AG10803 (cell line): ENCODE data around the gene PCK1.

ENCODE experiments used
- DNase-seq: peaks from one replicate; pipeline ENCODE4 v3.0.0; 2010; ENCODE audit warnings: low read depth
- H3K4me3 ChIP-seq: 2 replicates; pipeline ENCODE4 v1.5.1; 2011; ENCODE audit warnings: mild to moderate bottlenecking, low read length, control low read depth
- TF ChIP-seq, protein P1 (sequence below): conservative IDR thresholded peaks from 2 replicates; pipeline ENCODE4 v1.5.1; 2011; ENCODE audit warnings: mild to moderate bottlenecking, low read length, control low read depth, inconsistent platforms

The PCK1 gene

DNA sequence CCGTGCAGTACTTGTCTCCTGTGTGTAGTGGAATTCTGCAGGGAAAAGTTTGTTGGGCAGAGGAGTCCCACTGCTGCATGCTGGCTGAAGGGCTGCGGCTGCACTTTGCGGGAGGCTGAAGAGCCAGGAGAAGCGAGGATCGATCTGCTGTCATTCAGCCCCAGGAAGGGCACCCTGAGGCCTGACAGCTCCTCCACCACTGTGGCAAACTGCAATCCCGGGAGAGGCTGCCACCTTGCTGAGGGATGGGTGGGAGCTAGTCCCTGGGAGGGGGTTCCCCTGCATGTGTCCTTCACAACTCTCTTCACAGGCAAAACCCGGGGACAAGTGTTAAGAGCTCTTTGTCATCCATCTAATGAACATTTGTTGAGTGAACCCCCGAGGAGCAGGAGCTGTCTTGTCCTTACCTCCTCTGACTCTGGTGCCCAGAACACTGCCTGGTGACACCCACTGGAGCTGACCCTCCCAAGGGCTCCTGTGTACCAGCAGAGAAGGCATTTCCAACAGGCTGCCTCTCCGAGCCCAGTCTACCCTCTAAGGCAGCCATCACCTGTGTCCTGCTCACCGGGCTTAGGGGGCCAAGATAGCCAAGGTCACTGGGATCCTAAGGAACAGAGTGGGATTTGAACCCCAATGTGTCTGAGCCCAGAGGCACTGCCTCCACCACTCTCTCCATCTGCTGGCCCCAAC, 17.7 kb downstream of the PCK1 start:
- TF ChIP-seq, protein P1, sequence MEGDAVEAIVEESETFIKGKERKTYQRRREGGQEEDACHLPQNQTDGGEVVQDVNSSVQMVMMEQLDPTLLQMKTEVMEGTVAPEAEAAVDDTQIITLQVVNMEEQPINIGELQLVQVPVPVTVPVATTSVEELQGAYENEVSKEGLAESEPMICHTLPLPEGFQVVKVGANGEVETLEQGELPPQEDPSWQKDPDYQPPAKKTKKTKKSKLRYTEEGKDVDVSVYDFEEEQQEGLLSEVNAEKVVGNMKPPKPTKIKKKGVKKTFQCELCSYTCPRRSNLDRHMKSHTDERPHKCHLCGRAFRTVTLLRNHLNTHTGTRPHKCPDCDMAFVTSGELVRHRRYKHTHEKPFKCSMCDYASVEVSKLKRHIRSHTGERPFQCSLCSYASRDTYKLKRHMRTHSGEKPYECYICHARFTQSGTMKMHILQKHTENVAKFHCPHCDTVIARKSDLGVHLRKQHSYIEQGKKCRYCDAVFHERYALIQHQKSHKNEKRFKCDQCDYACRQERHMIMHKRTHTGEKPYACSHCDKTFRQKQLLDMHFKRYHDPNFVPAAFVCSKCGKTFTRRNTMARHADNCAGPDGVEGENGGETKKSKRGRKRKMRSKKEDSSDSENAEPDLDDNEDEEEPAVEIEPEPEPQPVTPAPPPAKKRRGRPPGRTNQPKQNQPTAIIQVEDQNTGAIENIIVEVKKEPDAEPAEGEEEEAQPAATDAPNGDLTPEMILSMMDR, result no peak

DNA sequence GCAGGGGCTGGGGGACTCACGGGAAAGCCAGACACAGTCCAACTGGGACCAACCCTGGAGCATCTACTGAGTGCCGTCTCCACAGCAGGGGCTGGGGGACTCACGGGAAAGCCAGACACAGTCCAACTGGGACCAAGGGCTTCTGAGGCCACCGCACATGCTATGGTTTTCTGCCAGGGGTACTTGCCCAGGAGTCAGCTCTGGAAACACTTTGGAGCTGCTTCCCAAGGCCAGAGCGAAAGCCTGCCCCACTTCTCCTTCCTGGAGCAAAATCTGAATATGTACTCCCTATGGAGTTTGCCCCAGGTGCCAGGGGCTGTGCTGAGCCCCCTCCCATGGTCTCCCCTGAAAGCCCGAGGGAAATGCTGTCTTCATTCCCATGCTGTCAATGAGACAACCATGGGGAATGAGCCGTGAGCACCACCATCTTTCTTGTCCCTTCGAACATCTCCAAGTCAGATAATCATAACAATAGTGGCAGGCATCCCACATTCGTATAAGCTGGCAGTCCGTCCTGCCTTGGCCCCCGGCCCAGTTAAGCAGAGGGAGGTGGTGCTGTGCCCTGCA, 18.5 kb downstream of the PCK1 start:
- TF ChIP-seq, protein P1, result no peak
- H3K4me3 ChIP-seq, result no peak overlapping the region
- DNase-seq, result no peak

More for the DNA sequence above, 17.7 kb downstream of the PCK1 start:
- H3K4me3 ChIP-seq, result no peak overlapping the region
- no peak for DNase-seq

DNA sequence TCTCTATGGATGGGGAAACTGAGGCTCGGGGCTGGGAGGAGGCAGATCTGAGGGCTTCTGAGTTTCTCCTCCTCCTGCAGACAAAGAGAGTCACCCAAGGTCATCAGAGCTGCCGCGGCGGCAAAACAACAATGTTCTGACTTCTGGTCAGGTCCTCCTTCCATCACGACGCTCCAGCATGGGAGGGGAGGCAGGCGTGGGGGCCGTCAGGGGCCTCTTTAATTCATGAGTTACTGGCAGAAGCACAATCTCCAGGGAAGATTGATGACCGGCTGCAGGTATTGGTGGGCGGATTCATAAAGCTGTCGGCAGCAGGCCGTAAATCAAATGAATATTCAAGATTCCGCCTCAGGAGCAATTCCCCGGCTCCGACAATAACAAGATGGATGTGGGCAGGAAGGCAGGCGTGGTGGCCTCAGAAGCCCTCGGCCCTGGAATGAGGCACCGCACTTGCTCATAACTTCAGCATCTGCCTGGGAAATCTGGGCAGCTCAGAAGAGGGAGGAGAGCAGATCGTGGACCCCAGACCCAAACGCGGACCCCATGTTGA, 19.1 kb downstream of the PCK1 start:
- DNase-seq, result no peak
- no peak overlapping the region for H3K4me3 ChIP-seq

DNA sequence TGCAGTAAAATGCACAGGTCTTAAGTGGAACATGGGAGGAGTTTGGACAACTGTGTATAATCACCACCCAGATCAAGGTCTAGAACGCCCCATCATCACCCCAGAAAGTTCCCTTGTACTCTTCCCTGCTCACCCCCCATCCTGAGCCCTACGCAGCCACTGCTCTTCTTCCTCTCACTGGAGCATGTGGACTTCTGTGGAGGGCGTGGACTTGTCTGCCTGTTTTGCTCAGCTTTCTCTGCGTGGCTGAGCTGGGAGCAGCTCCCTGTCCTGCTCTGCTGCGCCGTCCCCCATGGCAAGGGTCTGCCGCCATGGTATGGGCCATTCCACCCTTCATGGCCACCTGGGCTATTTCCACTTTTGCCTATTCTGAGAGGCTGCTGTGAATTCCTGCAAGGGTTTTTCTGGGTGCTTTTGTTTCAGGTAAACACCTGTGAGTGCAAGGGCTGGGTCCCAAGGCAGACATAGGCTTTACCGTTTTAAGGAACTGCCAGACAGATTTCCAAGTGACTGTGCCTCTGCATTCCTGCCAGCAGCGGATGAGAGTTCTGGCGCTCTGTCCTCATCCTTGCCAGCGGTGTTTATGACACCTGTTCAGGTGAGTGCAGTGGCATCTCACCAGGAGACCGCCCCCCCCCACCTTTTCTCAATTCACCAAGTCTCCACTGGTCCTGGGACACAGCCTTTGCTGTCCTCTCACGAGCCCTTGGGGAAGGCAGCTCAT, 19.7 kb downstream of the PCK1 start:
- DNase-seq, result no peak
- TF ChIP-seq, protein P1, result no peak

More for the DNA sequence above, 19.1 kb downstream of the PCK1 start:
- TF ChIP-seq, protein P1, result no peak

DNA sequence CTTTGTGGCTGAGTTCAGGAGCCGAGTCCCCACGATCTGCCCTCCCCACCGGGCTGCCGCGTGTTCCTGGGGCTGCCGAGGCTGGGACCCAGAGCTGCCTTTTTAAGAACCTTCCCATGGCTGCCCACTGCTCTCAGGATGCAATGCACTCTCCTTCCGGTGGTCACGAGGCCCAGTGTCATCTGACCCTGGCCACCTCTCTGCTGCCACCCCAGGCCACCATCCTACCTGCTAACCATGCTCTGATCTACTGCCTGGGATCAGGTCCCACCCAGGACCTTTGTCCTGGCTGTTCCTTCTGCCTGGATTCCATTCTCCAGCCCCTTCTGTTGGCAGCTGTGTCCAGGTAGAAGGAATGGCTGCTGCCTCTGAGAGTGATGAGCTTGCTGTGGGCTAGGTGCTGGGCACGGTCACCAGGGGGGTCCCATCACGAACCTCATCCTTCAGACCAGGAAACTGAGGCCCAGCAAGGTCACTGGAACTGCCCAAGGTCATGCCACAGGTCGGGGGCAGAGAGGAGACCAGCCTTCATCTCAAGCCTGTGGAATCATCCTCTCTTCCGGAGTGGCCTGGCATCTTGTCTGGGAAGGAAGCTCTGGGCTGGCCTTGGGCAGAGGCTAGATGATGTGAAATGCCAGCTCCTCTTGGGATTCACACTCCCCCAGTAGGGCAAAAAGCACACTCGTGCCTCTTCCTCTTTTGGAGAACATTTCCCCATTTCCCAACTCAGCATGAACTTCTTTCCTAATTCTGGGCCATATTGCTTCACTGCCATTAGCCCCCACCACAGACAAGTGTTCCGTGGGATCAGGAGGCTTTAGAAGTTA, 20.5 kb downstream of the PCK1 start:
- no peak for DNase-seq
- H3K4me3 ChIP-seq, result no peak overlapping the region
- TF ChIP-seq, protein P1, result no peak

More for the DNA sequence above, 19.7 kb downstream of the PCK1 start:
- H3K4me3 ChIP-seq, result no peak overlapping the region

DNA sequence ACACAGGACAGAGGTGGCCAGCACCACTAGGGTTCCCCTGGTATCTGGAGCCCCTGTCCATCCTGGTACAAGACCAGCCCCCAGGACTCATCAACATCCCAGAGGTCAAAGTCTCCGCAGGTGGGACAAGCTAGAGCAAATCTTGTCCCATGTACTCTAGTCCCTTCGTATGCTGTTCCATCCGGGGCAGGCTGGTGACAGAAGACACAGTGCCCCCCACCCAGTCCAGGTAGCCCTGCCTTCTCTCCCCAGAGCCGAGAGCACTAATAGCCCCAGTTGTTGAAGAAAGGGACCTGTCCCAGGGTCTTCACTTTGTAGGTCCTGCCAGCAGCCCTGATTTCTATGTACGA, 21.1 kb downstream of the PCK1 start:
- TF ChIP-seq, protein P1, result no peak
- no peak for DNase-seq

More for the DNA sequence above, 21.1 kb downstream of the PCK1 start:
- H3K4me3 ChIP-seq, result no peak overlapping the region
